PC-9 (cell line): ENCODE data around the gene MINDY4.

Source experiments
- EZH2 ChIP-seq: fragments of 200-600 bp; sonication (generic); IDR thresholded peaks from 2 replicates; pipeline ENCODE4 v1.8.0; 2017; ENCODE audit warnings: antibody characterized with exemption, low read depth
- TF ChIP-seq, protein P1 (sequence below): fragments of 200-600 bp; sonication (generic); conservative IDR thresholded peaks from 2 replicates; pipeline ENCODE4 v1.6.1; 2017; ENCODE audit warnings: mixed run types, antibody characterized with exemption, mild to moderate bottlenecking, moderate library complexity

DNA sequence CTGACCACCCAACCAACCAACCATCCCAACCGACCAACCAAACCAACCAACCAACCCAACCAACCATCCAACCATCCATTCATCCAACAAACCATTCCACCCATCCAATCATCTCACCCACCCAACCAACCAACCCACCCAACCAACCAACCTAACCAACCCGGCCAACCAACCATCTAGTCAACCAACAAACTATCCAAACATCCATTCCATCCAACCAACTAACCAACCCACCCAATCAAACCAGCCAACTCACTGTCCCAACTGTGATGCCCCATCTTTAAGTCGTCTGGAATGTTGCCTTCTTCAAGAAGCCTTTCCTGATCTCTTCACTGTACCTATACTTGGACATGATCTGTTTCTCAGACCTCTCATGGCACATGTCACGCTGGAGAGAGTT, 31.6 kb downstream of the MINDY4 start:
- TF ChIP-seq, protein P1, sequence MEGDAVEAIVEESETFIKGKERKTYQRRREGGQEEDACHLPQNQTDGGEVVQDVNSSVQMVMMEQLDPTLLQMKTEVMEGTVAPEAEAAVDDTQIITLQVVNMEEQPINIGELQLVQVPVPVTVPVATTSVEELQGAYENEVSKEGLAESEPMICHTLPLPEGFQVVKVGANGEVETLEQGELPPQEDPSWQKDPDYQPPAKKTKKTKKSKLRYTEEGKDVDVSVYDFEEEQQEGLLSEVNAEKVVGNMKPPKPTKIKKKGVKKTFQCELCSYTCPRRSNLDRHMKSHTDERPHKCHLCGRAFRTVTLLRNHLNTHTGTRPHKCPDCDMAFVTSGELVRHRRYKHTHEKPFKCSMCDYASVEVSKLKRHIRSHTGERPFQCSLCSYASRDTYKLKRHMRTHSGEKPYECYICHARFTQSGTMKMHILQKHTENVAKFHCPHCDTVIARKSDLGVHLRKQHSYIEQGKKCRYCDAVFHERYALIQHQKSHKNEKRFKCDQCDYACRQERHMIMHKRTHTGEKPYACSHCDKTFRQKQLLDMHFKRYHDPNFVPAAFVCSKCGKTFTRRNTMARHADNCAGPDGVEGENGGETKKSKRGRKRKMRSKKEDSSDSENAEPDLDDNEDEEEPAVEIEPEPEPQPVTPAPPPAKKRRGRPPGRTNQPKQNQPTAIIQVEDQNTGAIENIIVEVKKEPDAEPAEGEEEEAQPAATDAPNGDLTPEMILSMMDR = no peak
- no peak for TF ChIP-seq EZH2
